ENCODE data around the gene NTRK2. TPM values are rescaled to one million over a fixed set of nuclear protein-coding genes. Genes with fewer than 3 reads are reported as not detected.
"Not testable (repeated sequence)": the region's sequence is repeated elsewhere in the genome, so short reads cannot be mapped to it uniquely, and the experiment has no call there.

The NTRK2 gene
- polyA plus RNA-seq, 4 donors, result 93.2 to 154 (median 119) TPM

GRCh38 chr9:84874596-84874995 lies 205.1 kb downstream of the NTRK2 start:
- no peak for DNase-seq (ENCODE audit: low read depth in 4 of 4, low spot score in 3 of 4)

- DNase-seq (ENCODE audit: low read depth in 4 of 4, low spot score in 3 of 4), result no peak
Measured at GRCh38 chr9:84875193-84875592, 205.7 kb downstream of the NTRK2 start.

- DNase-seq (ENCODE audit: low read depth in 4 of 4, low spot score in 3 of 4), result no peak
Measured at GRCh38 chr9:84879631-84880030, 210.1 kb downstream of the NTRK2 start.

- DNase-seq (ENCODE audit: low read depth in 4 of 4, low spot score in 3 of 4), result no peak
Measured at GRCh38 chr9:84880835-84881234, 211.3 kb downstream of the NTRK2 start.

GRCh38 chr9:84886866-84887265 lies 217.3 kb downstream of the NTRK2 start:
- no peak for DNase-seq (ENCODE audit: low read depth in 4 of 4, low spot score in 3 of 4)

GRCh38 chr9:84891924-84892323 lies 222.4 kb downstream of the NTRK2 start:
- peak in 1 of 4 donors; percentile 24 for DNase-seq (ENCODE audit: low read depth in 4 of 4, low spot score in 3 of 4)

GRCh38 chr9:84893419-84894128 lies 224.0 kb downstream of the NTRK2 start:
- no peak for DNase-seq (ENCODE audit: low read depth in 4 of 4, low spot score in 3 of 4)

- DNase-seq (ENCODE audit: low read depth in 4 of 4, low spot score in 3 of 4), result no peak
Measured at GRCh38 chr9:84894859-84895258, 225.3 kb downstream of the NTRK2 start.

GRCh38 chr9:84897362-84898094 lies 228.0 kb downstream of the NTRK2 start:
- no peak for DNase-seq (ENCODE audit: low read depth in 4 of 4, low spot score in 3 of 4)

- DNase-seq (ENCODE audit: low read depth in 4 of 4, low spot score in 3 of 4), result no peak
Measured at GRCh38 chr9:84898188-84898587, 228.7 kb downstream of the NTRK2 start.

- DNase-seq (ENCODE audit: low read depth in 4 of 4, low spot score in 3 of 4), result not testable (repeated sequence)
Measured at GRCh38 chr9:84898618-84899017, 229.1 kb downstream of the NTRK2 start.

GRCh38 chr9:84899326-84899725 lies 229.8 kb downstream of the NTRK2 start:
- DNase-seq (ENCODE audit: low read depth in 4 of 4, low spot score in 3 of 4), result no peak

- DNase-seq (ENCODE audit: low read depth in 4 of 4, low spot score in 3 of 4), result no peak
Measured at GRCh38 chr9:84900421-84900820, 230.9 kb downstream of the NTRK2 start.

- no peak for DNase-seq (ENCODE audit: low read depth in 4 of 4, low spot score in 3 of 4)
Measured at GRCh38 chr9:84903963-84904362, 234.4 kb downstream of the NTRK2 start.

GRCh38 chr9:84916769-84917168 lies 247.2 kb downstream of the NTRK2 start:
- no peak for DNase-seq (ENCODE audit: low read depth in 4 of 4, low spot score in 3 of 4)

- DNase-seq (ENCODE audit: low read depth in 4 of 4, low spot score in 3 of 4), result peak in 1 of 4 donors; percentile 12
Measured at GRCh38 chr9:84917366-84918070, 248.0 kb downstream of the NTRK2 start.

GRCh38 chr9:84919440-84919839 lies 249.9 kb downstream of the NTRK2 start:
- no peak for DNase-seq (ENCODE audit: low read depth in 4 of 4, low spot score in 3 of 4)

GRCh38 chr9:84921175-84921574 lies 251.6 kb downstream of the NTRK2 start:
- DNase-seq (ENCODE audit: low read depth in 4 of 4, low spot score in 3 of 4), result peak in 1 of 4 donors; percentile 7

- no peak for DNase-seq (ENCODE audit: low read depth in 4 of 4, low spot score in 3 of 4)
Measured at GRCh38 chr9:84922051-84922450, 252.5 kb downstream of the NTRK2 start.

- no peak for DNase-seq (ENCODE audit: low read depth in 4 of 4, low spot score in 3 of 4)
Measured at GRCh38 chr9:84924266-84924665, 254.7 kb downstream of the NTRK2 start.

- DNase-seq (ENCODE audit: low read depth in 4 of 4, low spot score in 3 of 4), result no peak
Measured at GRCh38 chr9:84925225-84925872, 255.8 kb downstream of the NTRK2 start.
